Measurements from ENCODE around the gene RAB34. TPM values are rescaled to one million over a fixed set of nuclear protein-coding genes. Genes with fewer than 3 reads are reported as not detected.

The RAB34 gene
- total and polyA plus RNA-seq, 9 of the 15 experiments (the other 6 are each of a cell fraction or from before 2014, with no cell fraction given), result 0.07 to 3.8 (median 0.46) TPM; not detected in 1

DNA sequence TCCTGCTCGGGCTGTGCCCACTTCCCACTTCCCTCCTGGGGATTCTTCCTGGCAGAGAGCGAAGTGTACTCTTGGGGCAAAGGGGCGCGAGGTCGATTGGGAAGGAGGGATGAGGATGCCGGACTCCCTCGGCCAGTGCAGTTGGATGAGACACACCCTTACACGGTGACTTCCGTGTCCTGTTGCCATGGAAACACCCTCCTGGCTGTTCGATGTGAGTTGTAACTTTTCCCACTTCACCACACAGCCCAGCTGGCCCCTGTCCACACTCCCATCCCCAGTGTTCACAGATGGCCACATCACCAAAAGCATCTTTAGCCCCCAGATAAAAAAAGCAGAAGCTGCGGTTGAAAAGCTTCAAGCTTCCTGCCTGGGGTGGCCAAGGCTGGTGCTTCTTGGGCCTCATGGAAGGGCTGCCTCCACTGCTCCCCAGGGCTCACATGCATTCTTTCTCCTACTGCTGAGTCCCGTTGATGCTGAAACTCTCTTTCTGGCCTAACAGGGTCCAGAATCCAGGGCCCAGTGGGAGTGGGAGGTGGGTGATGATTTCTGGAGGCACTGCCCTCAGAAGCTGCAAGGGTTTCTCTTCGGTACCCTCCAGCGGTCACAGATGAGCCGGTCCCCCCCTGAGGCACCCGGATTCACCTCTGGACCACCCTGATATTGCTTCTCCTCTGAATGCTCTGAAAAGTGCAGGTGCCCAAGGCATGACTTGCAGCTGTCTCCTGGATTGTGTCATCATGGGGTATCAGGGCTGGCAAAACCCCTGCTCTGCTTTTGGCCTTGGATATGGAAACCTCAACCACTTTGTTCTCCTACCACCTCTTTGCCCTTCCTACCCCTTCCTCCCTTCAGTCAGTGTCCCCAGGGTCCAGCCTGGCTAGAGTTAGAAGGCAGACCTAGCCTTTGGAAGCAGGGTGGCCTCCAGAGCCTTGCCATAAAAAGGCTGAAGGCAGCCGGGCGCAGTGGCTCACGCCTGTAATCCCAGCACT, 24.0 kb upstream of the RAB34 start:
- peaks cover 45 to 85% of the 10 kb centered on the region in 2 experiments for H3K4me1 ChIP-seq (replicated peaks in 1 of 2; ENCODE audit: control insufficient read depth in 2 of 2, insufficient read depth in 2 of 2, low read length in 2 of 2)
- CTCF ChIA-PET (ENCODE audit: low intra/inter-chr PET ratio), result no interaction called here
- POLR2A ChIA-PET, result interaction anchor here (0.5 to 17.4 kb wide), 4 partner anchors 10 to 1369 kb away, joined by 3 to 367 read pairs (median 12); partner anchors contain the start of genes NEK8, RPL23A and TLCD1
- TF ChIP-seq JUN (IDR thresholded peaks at IDR 0.05; ENCODE audit: borderline replicate concordance, low read depth, low read length) (no peak), JUN (CRISPR knock-in tag; IDR thresholded peaks at IDR 0.05; ENCODE audit: borderline replicate concordance) (no peak), ZBTB33 (CRISPR knock-in tag; IDR thresholded peaks at IDR 0.05) (0 out of 2 replicates have a peak, but pooled peaks have one; percentile 46), RBM15 (IDR thresholded peaks at IDR 0.05; ENCODE audit: insufficient read depth, low read length) (no peak), SMARCA4 (IDR thresholded peaks at IDR 0.05) (peak; percentile 74; the same call in 1 of the 2 replicates), ZBED1 (IDR thresholded peaks at IDR 0.05) (peak; percentile 74; the same call in 1 of the 2 replicates), FOXA1 (IDR thresholded peaks at IDR 0.05; ENCODE audit: borderline replicate concordance) (no peak), MAX (CRISPR knock-in tag; IDR thresholded peaks at IDR 0.05) (peak; percentile 94), CTBP1 (IDR thresholded peaks at IDR 0.05; ENCODE audit: borderline replicate concordance) (peak; percentile 97), ERF (CRISPR knock-in tag; IDR thresholded peaks at IDR 0.05) (0 out of 2 replicates have a peak, but pooled peaks have one; percentile 66), ZNF584 (CRISPR knock-in tag; IDR thresholded peaks at IDR 0.05; ENCODE audit: low read depth) (peak; percentile 43; the same call in 1 of the 2 replicates), SNIP1 (IDR thresholded peaks at IDR 0.05; ENCODE audit: low read depth) (no peak), HNRNPH1 (optimal IDR thresholded peaks at IDR 0.05; ENCODE audit: low read depth, low read length) (no peak), HDAC2 (IDR thresholded peaks at IDR 0.05) (peak; percentile 66), FOXO4 (CRISPR knock-in tag; IDR thresholded peaks at IDR 0.05) (no peak), NR2C2 (CRISPR knock-in tag; IDR thresholded peaks at IDR 0.05) (0 out of 2 replicates have a peak, but pooled peaks have one; percentile 38), NR2C2 (tag; IDR thresholded peaks at IDR 0.05) (no peak), CBFA2T3 (IDR thresholded peaks at IDR 0.05) (peak; percentile 81)

More for the DNA sequence above, 24.0 kb upstream of the RAB34 start:
- H3K36me3 ChIP-seq (ENCODE audit: control insufficient read depth, insufficient read depth, low read length), result peaks cover 20% of the 10 kb centered on the region; the same call in 2 of the 3 replicates
- ATAC-seq (no peak), FAIRE-seq (peak; percentile 92), DNase-seq (ENCODE audit: extremely low read depth in 1 of 4, low spot score in 3 of 4) (peak; percentile 20 to 73 (median 50))
- peak overlapping the region in 1 of 2 experiments; percentile 66; a peak in 2 of 4 replicates for H3K9ac ChIP-seq (ENCODE audit: insufficient read depth in 1 of 2, low read depth in 2 of 2, low read length in 2 of 2)
- intact Hi-C loops (cut with micrococcal nuclease), result loop anchor here (5.0 kb wide), 1 partner anchor 94 kb away; the partner anchor contains the start of gene BLTP2
- no peak overlapping the region for H3K4me2 ChIP-seq (ENCODE audit: insufficient read depth, low read length)
- no peaks in the 10 kb centered on the region for H3K9me1 ChIP-seq (ENCODE audit: control insufficient read depth, insufficient read depth, low read length)
- H3K27ac ChIP-seq (ENCODE audit: extremely low read depth, low read depth, low read length), result peak overlapping the region; percentile 19; the same call in 1 of the 3 replicates
- H3K27me3 ChIP-seq (ENCODE audit: control insufficient read depth in 2 of 2, insufficient read depth in 2 of 2, low read length in 2 of 2), result no peaks in the 10 kb centered on the region
- H3K9me3 ChIP-seq (replicated peaks; ENCODE audit: control insufficient read depth, insufficient read depth, low read depth, low read length), result no peaks in the 10 kb centered on the region
- in situ Hi-C loops (cut with MboI), result no loop called here
- BruUV-seq (replicated peaks), result no TSS peak
- H3K79me2 ChIP-seq (ENCODE audit: control insufficient read depth, insufficient read depth, low read length), result peaks cover 34% of the 10 kb centered on the region
- peaks cover 19% of the 10 kb centered on the region for H4K20me1 ChIP-seq (replicated peaks; ENCODE audit: control insufficient read depth, insufficient read depth, low read length)
- no peak overlapping the region for H3K4me3 ChIP-seq
- WGBS (ENCODE audit: insufficient coverage, low coverage, missing lambda C conversion rate), result 59% methylated on average over 19 of the region's 19 CpGs
- H2AFZ ChIP-seq (ENCODE audit: low read depth, low read length), result no peak overlapping the region
